ENCODE data around the gene TSEN34. TPM values are rescaled to one million over a fixed set of nuclear protein-coding genes. Genes with fewer than 3 reads are reported as not detected.
A peak's percentile ranks its signal among the peaks of the same experiment; 100 is the strongest.

TSEN34 gene
- total and polyA plus RNA-seq, 10 donors: 25.5 to 109 (median 43.0) TPM

DNA sequence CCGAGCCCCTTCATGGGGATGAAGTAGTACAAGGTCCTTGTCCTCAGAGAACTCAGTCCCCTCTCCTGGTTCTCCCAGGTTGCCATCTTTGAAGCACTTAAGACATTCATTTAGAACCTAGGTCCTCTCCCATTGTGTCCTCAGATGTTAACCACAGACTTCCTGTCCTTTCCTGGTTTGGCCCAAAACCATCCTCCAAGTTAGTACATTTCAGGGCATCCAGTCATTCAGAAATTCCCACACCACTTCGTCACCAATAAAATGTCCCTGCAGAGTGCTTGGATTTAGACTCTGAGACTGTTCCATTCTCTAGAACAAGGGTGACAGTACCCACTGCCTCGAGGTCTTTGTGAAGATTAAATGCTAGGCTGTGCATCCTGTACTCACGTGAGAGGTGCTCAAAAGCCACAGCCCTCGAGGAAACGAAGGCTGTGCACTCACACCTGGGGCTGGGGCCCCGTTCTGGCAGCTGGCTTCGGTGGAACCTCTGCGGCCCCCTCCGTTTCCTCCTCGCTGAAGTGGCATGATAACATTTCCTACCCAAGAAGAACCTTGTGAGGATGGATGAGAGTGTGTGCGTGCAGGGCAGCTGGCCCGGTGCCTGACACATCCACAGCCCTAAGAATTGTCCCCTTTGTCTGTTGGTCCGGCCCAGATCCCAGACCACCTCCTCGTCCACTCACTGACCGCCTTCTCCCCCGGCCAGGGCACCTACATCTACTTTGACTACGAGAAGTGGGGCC, 36.3 kb upstream of the TSEN34 start:
- peaks cover 8 to 64% (median 40%) of the 10 kb centered on the region in 6 donors for H3K4me1 ChIP-seq

DNA sequence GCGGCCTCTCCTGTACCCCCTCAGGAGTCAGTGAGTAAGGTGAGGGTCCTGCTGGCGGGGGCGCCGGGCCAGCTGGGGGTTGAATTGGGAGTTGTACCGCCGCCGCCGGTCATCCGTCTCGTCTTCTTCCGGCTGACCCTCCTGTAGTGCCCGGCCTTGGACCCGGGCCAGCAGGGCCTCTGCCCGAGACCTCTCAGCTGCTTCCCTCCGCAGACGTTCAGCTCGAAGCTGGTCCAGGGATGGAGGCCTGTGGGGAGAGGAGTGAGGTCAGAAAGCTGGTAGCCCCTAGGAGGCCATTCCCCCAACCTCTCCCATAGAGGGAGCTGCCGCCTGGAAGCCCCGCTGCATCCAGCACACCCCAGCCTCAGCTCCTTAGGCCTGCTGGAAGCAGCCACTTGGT, 35.4 kb upstream of the TSEN34 start:
- TF ChIP-seq CTCF (IDR thresholded peaks at IDR 0.05 in 8 of 11, conservative IDR thresholded peaks at IDR 0.05 in 3 of 11) (no peak), POLR2A (IDR thresholded peaks at IDR 0.05) (no peak), POLR2AphosphoS5 (IDR thresholded peaks at IDR 0.05) (peak in 2 of 3 donors; percentile 48 to 77)
- Histone ChIP-seq H3K27me3 (replicated peaks in 1 of 7) (no peaks in the 10 kb centered on the region), H3K36me3 (peaks cover 2 to 78% (median 75%) of the 10 kb centered on the region in 6 donors), H3K9me3 (no peaks in the 10 kb centered on the region), H3K4me1 (peaks cover 14 to 72% (median 48%) of the 10 kb centered on the region in 6 donors), H3K27ac (peak overlapping the region in 5 of 8 donors; percentile 24 to 68 (median 50)), H3K4me3 (no peak overlapping the region)
- 75 to 85% (median 80%) methylated on average over 13 to 19 of the region's 19 CpGs for WGBS, 5 donors
- no peak for DNase-seq
- intact Hi-C loops (cut with DNase I; ENCODE audit: low total_unique reads): no loop called here

More for the DNA sequence above, 36.3 kb upstream of the TSEN34 start:
- TF ChIP-seq POLR2AphosphoS5 (IDR thresholded peaks at IDR 0.05) (peak; percentile 52 to 64 (median 62)), POLR2A (IDR thresholded peaks at IDR 0.05) (no peak)
- Histone ChIP-seq H3K9me3 (no peaks in the 10 kb centered on the region), H3K4me3 (no peak overlapping the region), H3K36me3 (peaks cover 2 to 87% (median 84%) of the 10 kb centered on the region in 6 donors), H3K27ac (peak overlapping the region in 5 of 8 donors; percentile 20 to 68 (median 50)), H3K27me3 (replicated peaks in 1 of 7) (no peaks in the 10 kb centered on the region)
- intact Hi-C loops (cut with DNase I; ENCODE audit: low total_unique reads): no loop called here
- WGBS, 5 donors: 48 to 55% (median 52%) methylated on average over 15 to 18 of the region's 18 CpGs
- no peak for DNase-seq

DNA sequence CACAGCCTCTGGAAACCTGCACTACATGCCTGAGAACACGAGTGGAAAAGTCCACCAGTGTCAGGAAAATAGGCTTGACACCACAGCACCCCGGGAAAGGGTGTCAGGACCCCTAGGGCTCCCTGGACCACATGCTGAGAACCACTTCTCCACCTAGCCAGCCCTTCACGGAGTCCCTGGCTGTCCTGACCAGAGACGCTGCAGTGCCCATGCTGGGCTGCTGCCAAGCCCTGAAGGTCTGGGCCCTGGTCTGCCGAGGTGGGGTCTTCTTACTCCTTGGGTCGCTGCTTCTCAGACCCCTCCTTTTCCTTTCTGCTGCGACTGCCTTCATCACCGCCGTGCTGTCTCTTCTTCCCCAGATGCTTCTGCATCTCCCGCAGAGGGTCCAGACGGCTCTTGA, 34.6 kb upstream of the TSEN34 start:
- Histone ChIP-seq H3K27ac (no peak overlapping the region), H3K4me3 (no peak overlapping the region), H3K4me1 (peaks cover 17 to 80% (median 55%) of the 10 kb centered on the region in 6 donors), H3K27me3 (replicated peaks in 1 of 7) (no peaks in the 10 kb centered on the region), H3K36me3 (peaks cover 2 to 70% (median 67%) of the 10 kb centered on the region in 6 donors), H3K9me3 (no peaks in the 10 kb centered on the region)
- TF ChIP-seq POLR2A (IDR thresholded peaks at IDR 0.05): no peak
- TF ChIP-seq POLR2AphosphoS5 (IDR thresholded peaks at IDR 0.05): peak in 2 of 3 donors; percentile 47 to 66
- no peak for DNase-seq
- 86 to 93% (median 90%) methylated on average over 10 to 11 of the region's 11 CpGs for WGBS, 5 donors
- intact Hi-C loops (cut with DNase I; ENCODE audit: low total_unique reads): no loop called here

DNA sequence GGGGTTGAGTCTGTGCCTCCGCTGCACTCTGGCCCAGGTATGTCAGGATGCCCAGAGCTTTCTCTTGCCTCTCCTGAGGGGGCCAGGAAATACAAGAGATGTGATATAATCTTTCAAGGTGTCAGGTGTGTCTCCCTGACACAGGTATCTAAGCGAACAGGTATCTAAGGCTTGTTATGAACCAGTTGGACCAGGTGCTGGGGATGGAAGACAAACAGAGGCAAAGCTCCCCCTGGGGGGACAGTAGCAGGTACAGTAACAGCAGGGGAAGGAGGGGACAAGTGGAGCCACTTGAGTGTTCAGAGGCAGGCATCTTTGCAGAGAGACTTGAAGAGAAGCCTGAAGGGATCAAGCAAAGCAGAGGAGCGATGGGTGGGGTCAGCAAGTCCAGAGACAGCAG, 34.2 kb upstream of the TSEN34 start:
- 90 to 100% (median 94%) methylated on average over 3 of the region's 3 CpGs for WGBS, 5 donors
- H3K4me3 ChIP-seq: no peak overlapping the region
- H3K4me1 ChIP-seq: peaks cover 17 to 85% (median 60%) of the 10 kb centered on the region in 6 donors
- no peak for DNase-seq
- H3K27ac ChIP-seq: no peak overlapping the region
- no peaks in the 10 kb centered on the region for H3K27me3 ChIP-seq (replicated peaks in 1 of 7)
- no peak for TF ChIP-seq CTCF (IDR thresholded peaks at IDR 0.05 in 8 of 11, conservative IDR thresholded peaks at IDR 0.05 in 3 of 11)
- TF ChIP-seq POLR2A (IDR thresholded peaks at IDR 0.05): no peak
- no peak for TF ChIP-seq POLR2AphosphoS5 (IDR thresholded peaks at IDR 0.05)
- H3K9me3 ChIP-seq: no peaks in the 10 kb centered on the region
- H3K36me3 ChIP-seq: peaks cover 2 to 65% (median 63%) of the 10 kb centered on the region in 6 donors
- intact Hi-C loops (cut with DNase I; ENCODE audit: low total_unique reads): no loop called here

DNA sequence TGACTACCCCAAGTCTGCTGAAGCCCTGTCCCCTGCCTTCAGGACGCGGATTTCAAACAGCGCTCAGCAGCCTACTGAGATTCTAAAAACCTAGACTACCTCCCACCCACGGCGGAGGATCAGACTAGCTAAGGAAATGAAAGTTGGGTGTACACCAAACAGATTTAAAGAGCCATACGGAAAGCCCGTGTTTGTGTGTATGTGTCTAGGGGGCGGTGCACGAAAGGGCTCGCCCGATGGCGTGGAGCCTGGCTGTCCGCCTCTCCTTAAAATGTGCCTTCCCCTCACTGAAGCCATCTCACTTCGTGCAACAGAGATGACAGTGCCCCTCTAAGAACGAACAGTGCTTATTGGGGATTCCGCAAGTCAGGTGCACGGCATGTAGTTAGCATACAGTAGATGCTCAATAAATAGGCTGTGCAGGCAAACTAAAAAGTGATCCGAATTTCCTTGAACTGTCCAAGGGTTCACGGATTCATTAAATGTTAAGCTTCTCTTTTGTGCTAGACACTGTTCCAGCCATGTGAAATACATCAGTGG, 32.2 kb upstream of the TSEN34 start:
- Histone ChIP-seq H3K4me3 (peak overlapping the region; percentile 58 to 91 (median 72)), H3K9me3 (no peaks in the 10 kb centered on the region), H3K36me3 (peaks cover 0 to 46% (median 43%) of the 10 kb centered on the region in 6 donors), H3K27ac (peak overlapping the region; percentile 95 to 100 (median 98)), H3K4me1 (peaks cover 24 to 93% (median 75%) of the 10 kb centered on the region in 6 donors), H3K27me3 (replicated peaks in 1 of 7) (peaks cover 0 to 5% (median 0%) of the 10 kb centered on the region in 7 donors)
- 8 to 13% (median 10%) methylated on average over 18 to 19 of the region's 19 CpGs for WGBS, 5 donors
- TF ChIP-seq POLR2AphosphoS5 (IDR thresholded peaks at IDR 0.05): no peak
- TF ChIP-seq CTCF (IDR thresholded peaks at IDR 0.05 in 8 of 11, conservative IDR thresholded peaks at IDR 0.05 in 3 of 11): no peak
- TF ChIP-seq POLR2A (IDR thresholded peaks at IDR 0.05): no peak
- intact Hi-C loops (cut with DNase I; ENCODE audit: low total_unique reads): no loop called here
- DNase-seq: no peak

All from spleen (tissue), 11 donors.